Measurements from ENCODE around the gene HBE1. TPM values are rescaled to one million over a fixed set of nuclear protein-coding genes. Genes with fewer than 3 reads are reported as not detected.
"Not testable (repeated sequence)": the region's sequence is repeated elsewhere in the genome, so short reads cannot be mapped to it uniquely, and the experiment has no call there.

Gene HBE1
- polyA plus RNA-seq (2012; ENCODE audit: insufficient read depth, insufficient read length, low read depth), result 0.97 TPM

GRCh38 chr11:5269715-5270147 is at the start of gene HBE1:
Gene HBE1, minus strand, starts transcription at chr11:5269945. Its CDS starts 55 bp downstream, at chr11:5269890.
- DNase-seq, result no peak
- Histone ChIP-seq H3K4me1 (no peaks in the 10 kb centered on the region), H3K4me3 (ENCODE audit: low read depth, low read length) (no peak within 1 kb of the TSS), H3K9me3 (no peaks in the 10 kb centered on the region), H3K36me3 (no peaks in the 10 kb centered on the region), H3K27me3 (no peaks in the 10 kb centered on the region)
- TF ChIP-seq CTCF (IDR thresholded peaks at IDR 0.05; ENCODE audit: low read depth, low read length), result no peak

GRCh38 chr11:5317292-5317691 is 47.5 kb upstream of the HBE1 start:
- no peaks in the 10 kb centered on the region for H3K4me1 ChIP-seq
- TF ChIP-seq CTCF (IDR thresholded peaks at IDR 0.05; ENCODE audit: low read depth, low read length), result no peak
- no peak overlapping the region for H3K4me3 ChIP-seq (ENCODE audit: low read depth, low read length)
- H3K36me3 ChIP-seq, result no peaks in the 10 kb centered on the region
- H3K27me3 ChIP-seq, result no peaks in the 10 kb centered on the region
- DNase-seq, result no peak
- H3K9me3 ChIP-seq, result no peaks in the 10 kb centered on the region

- H3K27me3 ChIP-seq; H3K4me1 ChIP-seq; H3K9me3 ChIP-seq; H3K36me3 ChIP-seq; H3K4me3 ChIP-seq (ENCODE audit: low read depth, low read length); DNase-seq: not testable (repeated sequence)
Observed at GRCh38 chr11:5313326-5314023, 43.7 kb upstream of the HBE1 start.

GRCh38 chr11:5310423-5310822 is 40.7 kb upstream of the HBE1 start:
- H3K4me1 ChIP-seq, result no peaks in the 10 kb centered on the region
- no peaks in the 10 kb centered on the region for H3K9me3 ChIP-seq

GRCh38 chr11:5307256-5308019 is 37.7 kb upstream of the HBE1 start:
- H3K9me3 ChIP-seq, result no peaks in the 10 kb centered on the region
- no peaks in the 10 kb centered on the region for H3K4me1 ChIP-seq
- H3K36me3 ChIP-seq, result no peaks in the 10 kb centered on the region
- H3K27me3 ChIP-seq, result no peaks in the 10 kb centered on the region
- no peak overlapping the region for H3K4me3 ChIP-seq (ENCODE audit: low read depth, low read length)
- no peak for TF ChIP-seq CTCF (IDR thresholded peaks at IDR 0.05; ENCODE audit: low read depth, low read length)
- DNase-seq, result no peak

More at GRCh38 chr11:5310423-5310822, 40.7 kb upstream of the HBE1 start:
- H3K27me3 ChIP-seq, result no peaks in the 10 kb centered on the region
- no peak overlapping the region for H3K4me3 ChIP-seq (ENCODE audit: low read depth, low read length)
- no peak for DNase-seq
- no peak for TF ChIP-seq CTCF (IDR thresholded peaks at IDR 0.05; ENCODE audit: low read depth, low read length)
- no peaks in the 10 kb centered on the region for H3K36me3 ChIP-seq

- H3K36me3 ChIP-seq, result no peaks in the 10 kb centered on the region
- H3K27me3 ChIP-seq, result no peaks in the 10 kb centered on the region
- H3K9me3 ChIP-seq, result no peaks in the 10 kb centered on the region
- no peak for DNase-seq
- no peak overlapping the region for H3K4me3 ChIP-seq (ENCODE audit: low read depth, low read length)
- H3K4me1 ChIP-seq, result no peaks in the 10 kb centered on the region
- TF ChIP-seq CTCF (IDR thresholded peaks at IDR 0.05; ENCODE audit: low read depth, low read length), result no peak
Observed at GRCh38 chr11:5304046-5304445, 34.3 kb upstream of the HBE1 start.

All from BE2C (cell line).